Aortic smooth muscle cell (primary cell): Measurements from ENCODE around the gene ARL14. TPM values are rescaled to one million over a fixed set of nuclear protein-coding genes. Genes with fewer than 3 reads are reported as not detected.

Experiments
- total RNA-seq: library from RNA; depleted of rRNA; stranded (reverse); fragments of >200 nt; gene quantifications from 2 replicates; pipeline ENCODE4 v1.2.3, GENCODE V29; 2014

ARL14 gene
- total RNA-seq = 0.06 and 0.13 TPM in 2 replicates

DNA sequence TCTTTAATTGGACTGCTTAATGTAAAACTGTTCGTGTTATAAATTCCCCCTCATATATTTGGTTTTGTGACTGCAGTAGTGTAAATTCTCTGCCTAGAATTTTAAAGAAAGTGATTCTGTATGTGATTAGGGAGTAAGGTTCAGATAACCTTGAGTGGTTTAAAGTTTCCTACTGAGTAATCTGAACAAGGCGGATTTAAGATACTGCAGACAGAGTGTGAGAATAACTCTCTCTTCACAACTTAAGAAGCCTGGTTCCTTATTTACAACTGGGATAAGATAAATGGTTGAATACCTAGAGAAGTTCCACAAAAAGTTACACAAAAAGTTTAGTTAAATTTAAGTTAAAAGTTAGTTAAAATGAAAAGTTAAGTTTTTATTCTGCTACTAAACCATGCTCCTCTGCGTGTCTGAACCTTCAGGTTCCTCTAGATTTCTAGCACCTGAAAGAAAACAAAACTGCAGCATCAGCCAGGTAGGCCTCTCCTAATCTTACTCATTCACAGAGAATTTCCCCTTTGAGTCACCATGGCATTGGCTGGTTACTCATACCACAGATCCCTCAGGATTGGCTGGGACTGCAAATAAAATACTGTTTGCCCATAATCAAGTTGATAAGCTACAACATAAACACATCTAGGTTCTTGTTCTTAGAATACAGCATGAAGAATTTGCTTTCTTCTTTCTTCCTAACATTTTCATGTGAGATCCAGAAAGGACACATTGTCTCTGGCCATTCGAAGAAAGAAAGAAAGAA, at the start of gene ARL14:
Gene ARL14, plus strand, starts transcription at position 614 of the 757 bp plus-strand sequence. CDS start 187 bp downstream, outside the sequence.

Other genes with a start within 250 kb of the ARL14 start
- 20.3 and 25.3 TPM in 2 replicates for gene TRIM59, start 227.4 kb upstream of the ARL14 start, total RNA-seq
- gene KPNA4, start 111.6 kb upstream of the ARL14 start, total RNA-seq = 32.4 and 33.7 TPM in 2 replicates
- 7.1 and 10.7 TPM in 2 replicates for gene PPM1L, start 79.1 kb downstream of the ARL14 start, total RNA-seq